ENCODE measurements around the gene NCAPD2.
"Not testable (repeated sequence)": the region's sequence is repeated elsewhere in the genome, so short reads cannot be mapped to it uniquely, and the experiment has no call there.

NCAPD2 gene

DNA sequence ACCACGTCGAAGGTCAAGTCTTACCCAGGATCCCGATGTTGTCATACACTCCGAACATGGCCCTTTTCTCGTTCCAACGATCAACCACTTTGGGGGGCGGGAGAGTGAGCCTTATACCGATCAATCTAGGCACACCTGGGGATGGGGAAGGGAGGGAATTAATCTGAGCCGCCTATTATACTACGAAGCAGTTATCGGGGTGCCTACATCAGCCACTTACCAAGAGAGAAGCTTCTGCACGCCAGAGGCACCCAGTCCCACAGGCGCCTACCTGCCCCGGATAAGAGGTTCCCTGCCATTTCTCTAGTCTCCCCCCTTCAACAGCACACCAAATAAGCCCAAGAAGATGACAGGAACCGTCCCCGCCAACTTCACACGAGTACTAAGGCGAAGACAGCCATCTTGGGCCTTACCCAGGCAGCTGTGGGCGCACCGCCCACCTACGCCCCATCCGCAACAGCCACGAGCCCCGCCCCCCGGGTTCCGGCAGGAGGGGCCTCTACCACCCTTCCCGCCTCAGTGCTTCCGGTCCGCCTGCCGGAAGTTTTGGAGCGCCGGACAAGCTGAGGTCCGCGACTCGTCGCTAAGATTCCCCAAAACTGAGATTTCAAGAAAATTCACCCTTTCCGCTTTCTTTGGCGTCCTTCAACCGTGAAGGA is 935 bp upstream of the NCAPD2 start, which contains the start of gene MRPL51:
Gene MRPL51, minus strand, starts transcription at position 425 of the 659 bp plus-strand sequence. Its CDS starts 126 bp downstream, at position 299.
- peak within 1 kb of the TSS; percentile 93 to 99 for H3K27ac ChIP-seq (ENCODE audit: low read depth in 2 of 2, low read length in 2 of 2)
- no peaks in the 10 kb centered on the region for H3K27me3 ChIP-seq (ENCODE audit: control insufficient read depth in 2 of 2, insufficient read depth in 2 of 2, low read length in 2 of 2)
- H3K4me1 ChIP-seq (ENCODE audit: control insufficient read depth in 2 of 2, insufficient read depth in 2 of 2, low read length in 2 of 2), result peaks cover 12% of the 10 kb centered on the region in 2 donors
- peaks cover 8 to 15% of the 10 kb centered on the region in 2 donors for H3K36me3 ChIP-seq (ENCODE audit: control insufficient read depth in 2 of 2, insufficient read depth in 2 of 2, low read length in 2 of 2)
- no peaks in the 10 kb centered on the region for H3K9me3 ChIP-seq (ENCODE audit: control insufficient read depth in 2 of 2, low read length in 2 of 2)
- peak within 1 kb of the TSS; percentile 86 to 99 for H3K4me3 ChIP-seq (ENCODE audit: low read length in 2 of 2)
- peak within 1 kb of the TSS; percentile 89 to 96 for H3K9ac ChIP-seq (ENCODE audit: low read depth in 1 of 2, low read length in 2 of 2)

DNA sequence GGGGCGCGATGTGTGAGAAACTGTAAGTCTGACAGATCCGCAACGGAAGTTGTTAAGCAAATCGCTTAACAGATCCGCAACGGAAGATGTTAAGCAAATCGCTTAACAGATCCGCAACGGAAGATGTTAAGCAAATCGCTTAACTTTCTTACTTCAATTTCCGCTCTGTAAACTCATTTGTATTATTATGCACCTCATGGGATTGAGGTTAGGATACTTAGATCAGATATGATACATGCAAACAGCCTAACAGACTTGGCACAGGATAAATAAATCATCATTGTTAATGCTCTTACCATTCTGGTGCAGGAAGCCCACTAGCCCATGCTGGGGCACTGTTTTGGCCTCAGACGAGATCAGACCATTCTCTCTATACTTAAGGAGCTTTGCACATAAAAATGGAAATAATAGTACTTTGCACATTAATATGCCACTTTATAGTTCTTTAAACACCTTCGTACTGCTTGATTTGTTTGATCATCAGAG is 399 bp downstream of the NCAPD2 start:
- Histone ChIP-seq H3K27me3 (ENCODE audit: control insufficient read depth in 2 of 2, insufficient read depth in 2 of 2, low read length in 2 of 2) (no peaks in the 10 kb centered on the region), H3K36me3 (ENCODE audit: control insufficient read depth in 2 of 2, insufficient read depth in 2 of 2, low read length in 2 of 2) (peaks cover 16 to 18% of the 10 kb centered on the region in 2 donors), H3K9me3 (ENCODE audit: control insufficient read depth in 2 of 2, low read length in 2 of 2) (no peaks in the 10 kb centered on the region), H3K27ac (ENCODE audit: low read depth in 2 of 2, low read length in 2 of 2) (peak overlapping the region; percentile 45 to 49), H3K4me3 (ENCODE audit: low read length in 2 of 2) (peak overlapping the region; percentile 86 to 99), H3K9ac (ENCODE audit: low read depth in 1 of 2, low read length in 2 of 2) (peak overlapping the region; percentile 48 to 96), H3K4me1 (ENCODE audit: control insufficient read depth in 2 of 2, insufficient read depth in 2 of 2, low read length in 2 of 2) (peaks cover 12% of the 10 kb centered on the region in 2 donors)

DNA sequence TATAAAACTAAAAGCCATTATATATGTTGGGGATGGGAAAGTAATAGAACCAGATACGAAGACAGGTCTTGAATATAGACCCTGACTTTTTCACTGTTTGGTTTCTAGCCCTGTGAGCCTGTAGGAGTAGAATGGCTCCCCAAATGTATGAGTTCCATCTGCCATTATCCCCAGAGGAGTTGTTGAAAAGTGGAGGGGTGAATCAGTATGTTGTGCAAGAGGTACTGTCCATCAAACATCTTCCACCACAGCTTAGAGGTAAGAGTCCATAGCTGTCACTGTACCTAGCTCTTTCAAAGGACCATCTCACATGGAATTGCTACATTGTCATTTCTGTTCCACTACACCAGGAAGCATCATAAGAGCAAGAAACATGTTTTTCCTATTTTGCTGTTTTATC is 1.1 kb downstream of the NCAPD2 start:
- Histone ChIP-seq H3K27ac (ENCODE audit: low read depth in 2 of 2, low read length in 2 of 2) (no peak overlapping the region), H3K4me1 (ENCODE audit: control insufficient read depth in 2 of 2, insufficient read depth in 2 of 2, low read length in 2 of 2) (peaks cover 12% of the 10 kb centered on the region in 2 donors), H3K36me3 (ENCODE audit: control insufficient read depth in 2 of 2, insufficient read depth in 2 of 2, low read length in 2 of 2) (peaks cover 18 to 20% of the 10 kb centered on the region in 2 donors), H3K9ac (ENCODE audit: low read depth in 1 of 2, low read length in 2 of 2) (no peak overlapping the region), H3K9me3 (ENCODE audit: control insufficient read depth in 2 of 2, low read length in 2 of 2) (no peaks in the 10 kb centered on the region), H3K4me3 (ENCODE audit: low read length in 2 of 2) (peak overlapping the region; percentile 86 to 99), H3K27me3 (ENCODE audit: control insufficient read depth in 2 of 2, insufficient read depth in 2 of 2, low read length in 2 of 2) (no peaks in the 10 kb centered on the region)

DNA sequence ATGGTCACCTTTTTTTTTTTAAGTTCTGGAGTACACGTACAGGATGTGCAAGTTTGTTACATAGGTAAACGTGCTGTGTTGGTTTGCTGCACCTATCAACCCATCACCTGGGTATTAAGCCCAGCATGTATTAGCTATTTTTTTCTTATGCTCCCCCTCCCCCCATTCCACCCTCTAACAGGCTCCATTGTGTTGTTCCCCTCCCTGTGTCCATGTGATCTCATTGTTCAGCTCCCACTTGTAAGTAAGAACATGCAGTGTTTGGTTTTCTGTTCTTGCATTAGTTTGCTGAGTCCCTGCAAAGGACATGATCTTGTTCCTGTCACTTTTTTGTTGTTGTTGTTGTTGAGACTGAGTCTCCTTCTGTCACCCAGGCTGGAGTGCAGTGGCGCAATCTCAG is 3.4 kb downstream of the NCAPD2 start:
- H3K27me3 ChIP-seq (ENCODE audit: control insufficient read depth in 2 of 2, insufficient read depth in 2 of 2, low read length in 2 of 2); H3K9me3 ChIP-seq (ENCODE audit: control insufficient read depth in 2 of 2, low read length in 2 of 2); H3K4me3 ChIP-seq (ENCODE audit: low read length in 2 of 2); H3K9ac ChIP-seq (ENCODE audit: low read depth in 1 of 2, low read length in 2 of 2); H3K27ac ChIP-seq (ENCODE audit: low read depth in 2 of 2, low read length in 2 of 2): not testable (repeated sequence)
- peaks cover 12% of the 10 kb centered on the region in 2 donors for H3K4me1 ChIP-seq (ENCODE audit: control insufficient read depth in 2 of 2, insufficient read depth in 2 of 2, low read length in 2 of 2)
- peaks cover 17 to 27% of the 10 kb centered on the region in 2 donors for H3K36me3 ChIP-seq (ENCODE audit: control insufficient read depth in 2 of 2, insufficient read depth in 2 of 2, low read length in 2 of 2)

DNA sequence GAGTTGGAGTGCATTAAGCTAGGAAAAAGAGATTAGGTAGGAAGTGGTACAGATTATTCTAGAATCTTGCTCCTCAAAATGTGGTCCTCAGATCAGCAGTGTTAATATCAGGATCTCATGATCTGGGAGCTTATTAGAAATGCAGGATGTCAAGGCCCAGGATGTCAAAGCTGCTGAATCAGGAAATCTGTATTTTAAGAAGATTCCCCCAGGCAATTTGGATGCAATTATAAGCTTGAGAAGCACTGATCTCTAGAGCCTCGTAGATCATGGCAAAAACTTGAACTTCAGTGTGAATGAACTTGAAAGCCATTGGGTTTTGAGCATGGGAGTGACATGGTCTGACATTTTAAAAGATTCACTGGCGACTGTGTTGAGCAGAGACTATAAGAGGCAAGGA is 6.6 kb downstream of the NCAPD2 start:
- H3K9me3 ChIP-seq (ENCODE audit: control insufficient read depth in 2 of 2, low read length in 2 of 2), result no peaks in the 10 kb centered on the region
- no peak overlapping the region for H3K4me3 ChIP-seq (ENCODE audit: low read length in 2 of 2)

DNA sequence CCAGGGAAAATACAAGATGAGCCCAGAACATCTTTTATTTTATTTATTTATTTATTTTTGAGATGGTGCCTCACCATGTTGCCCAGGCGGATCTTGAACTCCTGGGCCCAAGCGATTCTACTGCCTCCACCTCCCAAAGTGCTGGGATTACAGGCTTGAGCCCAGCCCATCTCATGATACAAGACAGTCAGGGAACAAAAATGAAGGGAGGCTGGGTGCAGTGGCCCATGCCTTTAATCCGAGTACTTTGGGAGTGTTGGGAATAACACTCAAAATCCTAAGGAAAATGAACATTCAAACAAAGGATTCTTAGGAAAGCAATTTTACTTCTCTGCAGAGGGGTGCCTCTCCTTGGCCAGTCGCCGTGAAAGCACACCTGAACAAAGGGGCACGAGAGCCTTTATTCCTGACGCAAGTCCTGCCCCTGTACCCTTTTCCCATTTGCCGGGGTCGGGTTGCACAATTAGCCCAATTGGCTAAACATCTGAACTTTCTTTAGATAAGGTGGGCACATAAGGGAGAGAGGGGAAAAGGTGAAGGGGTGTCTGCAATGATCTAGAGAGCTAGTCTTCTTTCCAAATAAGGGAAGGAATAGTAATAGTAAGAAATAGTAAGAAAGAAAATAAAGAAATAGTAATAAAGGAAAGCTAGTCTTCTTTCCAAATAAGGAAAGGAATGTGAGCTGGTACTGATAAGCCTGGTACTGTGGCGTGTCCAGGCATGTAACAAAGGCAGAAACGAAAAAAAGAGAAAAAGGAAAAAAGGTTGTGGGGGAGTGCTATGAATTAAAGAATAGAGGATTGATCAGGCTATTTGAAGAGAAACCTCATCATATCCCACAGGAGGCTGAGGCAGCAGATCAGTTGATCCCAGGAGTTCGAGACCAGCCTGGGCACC is 13.4 kb downstream of the NCAPD2 start:
- Histone ChIP-seq H3K36me3 (ENCODE audit: control insufficient read depth in 2 of 2, insufficient read depth in 2 of 2, low read length in 2 of 2) (peaks cover 18 to 30% of the 10 kb centered on the region in 2 donors), H3K4me1 (ENCODE audit: control insufficient read depth in 2 of 2, insufficient read depth in 2 of 2, low read length in 2 of 2) (no peaks in the 10 kb centered on the region), H3K9ac (ENCODE audit: low read depth in 1 of 2, low read length in 2 of 2) (no peak overlapping the region), H3K9me3 (ENCODE audit: control insufficient read depth in 2 of 2, low read length in 2 of 2) (no peaks in the 10 kb centered on the region), H3K4me3 (ENCODE audit: low read length in 2 of 2) (no peak overlapping the region), H3K27ac (ENCODE audit: low read depth in 2 of 2, low read length in 2 of 2) (no peak overlapping the region), H3K27me3 (ENCODE audit: control insufficient read depth in 2 of 2, insufficient read depth in 2 of 2, low read length in 2 of 2) (no peaks in the 10 kb centered on the region)

More for the DNA sequence above, 6.6 kb downstream of the NCAPD2 start:
- H3K27ac ChIP-seq (ENCODE audit: low read depth in 2 of 2, low read length in 2 of 2), result no peak overlapping the region
- no peak overlapping the region for H3K9ac ChIP-seq (ENCODE audit: low read depth in 1 of 2, low read length in 2 of 2)
- peaks cover 17 to 31% of the 10 kb centered on the region in 2 donors for H3K36me3 ChIP-seq (ENCODE audit: control insufficient read depth in 2 of 2, insufficient read depth in 2 of 2, low read length in 2 of 2)
- H3K27me3 ChIP-seq (ENCODE audit: control insufficient read depth in 2 of 2, insufficient read depth in 2 of 2, low read length in 2 of 2), result no peaks in the 10 kb centered on the region
- H3K4me1 ChIP-seq (ENCODE audit: control insufficient read depth in 2 of 2, insufficient read depth in 2 of 2, low read length in 2 of 2), result peaks cover 1 to 2% of the 10 kb centered on the region in 2 donors

DNA sequence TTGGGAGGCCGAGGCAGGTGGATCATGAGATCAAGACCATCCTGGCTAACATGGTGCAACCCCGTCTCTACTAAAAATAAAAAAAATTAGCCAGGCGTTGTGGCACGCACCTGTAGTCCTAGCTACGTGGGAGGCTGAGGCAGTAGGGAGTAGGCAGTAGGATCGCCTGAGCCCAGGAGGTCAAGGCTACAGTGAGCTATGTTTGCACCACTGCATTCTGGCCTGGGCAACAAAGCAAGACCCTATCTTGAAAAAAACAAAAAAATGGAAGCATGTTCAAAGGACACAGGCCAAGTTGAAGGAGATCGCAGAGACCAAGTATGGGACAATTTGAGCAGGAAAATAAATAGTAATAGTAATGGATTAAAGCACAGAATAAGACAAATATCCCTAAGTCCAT is 14.2 kb downstream of the NCAPD2 start:
- Histone ChIP-seq H3K36me3 (ENCODE audit: control insufficient read depth in 2 of 2, insufficient read depth in 2 of 2, low read length in 2 of 2) (peaks cover 22 to 38% of the 10 kb centered on the region in 2 donors), H3K27ac (ENCODE audit: low read depth in 2 of 2, low read length in 2 of 2) (no peak overlapping the region), H3K27me3 (ENCODE audit: control insufficient read depth in 2 of 2, insufficient read depth in 2 of 2, low read length in 2 of 2) (no peaks in the 10 kb centered on the region), H3K4me1 (ENCODE audit: control insufficient read depth in 2 of 2, insufficient read depth in 2 of 2, low read length in 2 of 2) (no peaks in the 10 kb centered on the region), H3K4me3 (ENCODE audit: low read length in 2 of 2) (no peak overlapping the region), H3K9ac (ENCODE audit: low read depth in 1 of 2, low read length in 2 of 2) (no peak overlapping the region), H3K9me3 (ENCODE audit: control insufficient read depth in 2 of 2, low read length in 2 of 2) (no peaks in the 10 kb centered on the region)

DNA sequence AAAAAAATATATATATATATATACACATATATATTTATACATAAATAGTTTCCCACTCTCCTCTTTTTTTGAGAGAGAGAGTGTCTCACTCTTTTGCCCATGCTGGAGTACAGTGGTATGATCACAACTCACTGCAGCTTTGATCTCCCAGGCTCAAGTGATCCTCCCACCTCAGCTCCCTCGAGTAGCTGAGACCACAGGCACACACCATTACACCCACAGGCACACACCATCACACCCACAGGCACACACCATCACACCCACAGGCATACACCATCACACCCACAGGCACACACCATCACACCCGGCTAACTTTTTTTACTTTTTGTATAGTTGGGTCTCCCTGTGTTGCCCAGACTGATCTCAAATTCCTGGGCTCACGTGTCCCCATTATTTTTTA is 26.3 kb downstream of the NCAPD2 start:
- no peaks in the 10 kb centered on the region for H3K27me3 ChIP-seq (ENCODE audit: control insufficient read depth in 2 of 2, insufficient read depth in 2 of 2, low read length in 2 of 2)
- no peak overlapping the region for H3K9ac ChIP-seq (ENCODE audit: low read depth in 1 of 2, low read length in 2 of 2)
- no peak overlapping the region for H3K4me3 ChIP-seq (ENCODE audit: low read length in 2 of 2)
- H3K4me1 ChIP-seq (ENCODE audit: control insufficient read depth in 2 of 2, insufficient read depth in 2 of 2, low read length in 2 of 2), result no peaks in the 10 kb centered on the region
- H3K27ac ChIP-seq (ENCODE audit: low read depth in 2 of 2, low read length in 2 of 2), result no peak overlapping the region
- H3K9me3 ChIP-seq (ENCODE audit: control insufficient read depth in 2 of 2, low read length in 2 of 2), result no peaks in the 10 kb centered on the region
- peaks cover 57 to 73% of the 10 kb centered on the region in 2 donors for H3K36me3 ChIP-seq (ENCODE audit: control insufficient read depth in 2 of 2, insufficient read depth in 2 of 2, low read length in 2 of 2)

DNA sequence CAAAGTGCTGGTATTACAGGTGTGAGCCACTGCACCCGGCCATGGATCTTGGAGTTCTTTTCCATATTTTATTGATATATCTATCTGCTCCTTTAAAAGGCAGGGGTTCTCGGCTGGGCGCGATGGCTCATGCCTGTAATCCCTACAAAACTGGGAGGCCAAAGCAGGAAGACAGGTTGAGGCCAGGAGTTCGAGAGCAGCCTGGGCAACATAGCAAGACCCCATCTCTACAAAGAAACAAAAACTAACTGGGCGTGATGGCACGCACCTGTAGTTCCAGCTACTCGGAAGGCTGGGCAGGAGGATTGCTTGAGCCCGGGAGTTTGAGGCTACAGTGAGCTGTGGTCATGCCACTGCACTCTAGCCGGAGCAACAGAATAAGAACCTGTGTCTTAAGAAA is 28.3 kb downstream of the NCAPD2 start:
- H3K4me3 ChIP-seq (ENCODE audit: low read length in 2 of 2), result no peak overlapping the region
- H3K27ac ChIP-seq (ENCODE audit: low read depth in 2 of 2, low read length in 2 of 2), result no peak overlapping the region
- H3K4me1 ChIP-seq (ENCODE audit: control insufficient read depth in 2 of 2, insufficient read depth in 2 of 2, low read length in 2 of 2), result no peaks in the 10 kb centered on the region
- H3K9ac ChIP-seq (ENCODE audit: low read depth in 1 of 2, low read length in 2 of 2), result no peak overlapping the region
- H3K36me3 ChIP-seq (ENCODE audit: control insufficient read depth in 2 of 2, insufficient read depth in 2 of 2, low read length in 2 of 2), result peaks cover 63 to 79% of the 10 kb centered on the region in 2 donors
- no peaks in the 10 kb centered on the region for H3K27me3 ChIP-seq (ENCODE audit: control insufficient read depth in 2 of 2, insufficient read depth in 2 of 2, low read length in 2 of 2)
- H3K9me3 ChIP-seq (ENCODE audit: control insufficient read depth in 2 of 2, low read length in 2 of 2), result no peaks in the 10 kb centered on the region

DNA sequence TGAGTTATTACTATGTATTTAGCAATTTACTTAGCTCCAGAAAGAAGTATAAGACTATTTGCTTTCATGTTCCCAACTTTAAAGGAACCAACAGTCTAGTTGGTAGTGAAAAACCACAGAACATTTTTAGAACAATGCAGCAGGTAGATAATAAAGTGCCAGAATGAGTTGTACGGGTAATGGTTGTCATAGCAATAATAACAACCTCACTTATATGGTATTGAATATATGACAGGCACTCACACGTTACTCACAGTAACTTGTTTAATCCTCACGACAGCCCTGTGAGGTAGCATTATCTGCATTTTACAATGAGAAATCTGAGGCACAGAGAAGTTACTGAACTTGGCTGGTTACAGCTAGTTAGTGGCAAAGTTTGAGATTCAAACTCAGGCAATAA is 29.8 kb downstream of the NCAPD2 start:
- Histone ChIP-seq H3K9ac (ENCODE audit: low read depth in 1 of 2, low read length in 2 of 2) (no peak overlapping the region), H3K9me3 (ENCODE audit: control insufficient read depth in 2 of 2, low read length in 2 of 2) (no peaks in the 10 kb centered on the region), H3K27ac (ENCODE audit: low read depth in 2 of 2, low read length in 2 of 2) (no peak overlapping the region), H3K36me3 (ENCODE audit: control insufficient read depth in 2 of 2, insufficient read depth in 2 of 2, low read length in 2 of 2) (peaks cover 69 to 85% of the 10 kb centered on the region in 2 donors), H3K27me3 (ENCODE audit: control insufficient read depth in 2 of 2, insufficient read depth in 2 of 2, low read length in 2 of 2) (no peaks in the 10 kb centered on the region), H3K4me1 (ENCODE audit: control insufficient read depth in 2 of 2, insufficient read depth in 2 of 2, low read length in 2 of 2) (no peaks in the 10 kb centered on the region), H3K4me3 (ENCODE audit: low read length in 2 of 2) (no peak overlapping the region)

Measured in mucosa of rectum (tissue), 2 donors.